Measurements from ENCODE around the gene SLC7A7. TPM values are rescaled to one million over a fixed set of nuclear protein-coding genes. Genes with fewer than 3 reads are reported as not detected.
"Not testable (repeated sequence)": the region's sequence is repeated elsewhere in the genome, so short reads cannot be mapped to it uniquely, and the experiment has no call there.

Gene SLC7A7
- polyA plus RNA-seq, 10 donors, result 19.5 to 31.4 (median 25.9) TPM

DNA sequence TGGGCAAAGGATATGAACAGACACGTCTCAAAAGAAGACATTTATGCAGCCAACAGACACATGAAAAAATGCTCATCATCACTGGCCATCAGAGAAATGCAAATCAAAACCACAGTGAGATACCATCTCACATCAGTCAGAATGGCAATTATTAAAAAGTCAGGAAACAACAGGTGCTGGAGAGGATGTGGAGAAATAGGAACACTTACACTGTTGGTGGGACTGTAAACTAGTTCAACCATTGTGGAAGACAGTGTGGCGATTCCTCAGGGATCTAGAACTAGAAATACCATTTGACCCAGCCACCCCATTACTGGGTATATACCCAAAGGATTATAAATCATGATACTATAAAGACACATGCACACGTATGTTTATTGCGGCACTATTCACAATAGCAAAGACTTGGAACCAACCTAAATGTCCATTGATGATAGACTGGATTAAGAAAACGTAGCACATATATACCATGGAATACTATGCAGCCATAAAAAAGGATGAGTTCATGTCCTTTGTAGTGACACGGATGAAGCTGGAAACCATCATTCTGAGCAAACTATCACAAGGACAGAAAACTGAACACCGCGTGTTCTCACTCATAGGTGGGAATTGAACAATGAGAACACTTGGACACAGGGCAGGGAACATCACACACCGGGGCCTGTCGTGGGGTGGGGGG is 57.1 kb downstream of the SLC7A7 start:
- not testable (repeated sequence) for DNase-seq

DNA sequence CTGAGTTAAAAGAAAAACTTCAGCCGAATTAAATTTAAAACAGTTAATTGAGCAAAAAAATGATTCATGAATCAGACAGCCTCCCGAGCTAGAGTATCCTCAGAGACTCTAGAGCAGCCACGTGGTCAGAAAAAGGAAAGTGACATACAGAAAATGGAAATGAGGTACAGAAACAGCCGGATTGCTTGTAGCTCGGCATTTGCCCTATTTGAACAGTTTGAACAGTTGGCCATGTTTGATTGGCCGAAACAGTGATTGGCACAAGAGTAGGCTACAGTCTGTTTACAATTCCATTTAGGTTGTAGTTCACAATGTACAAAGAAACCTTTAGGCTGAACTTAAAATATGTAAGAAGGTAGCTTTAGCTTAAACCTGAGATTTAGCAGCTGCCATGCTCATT is 61.6 kb downstream of the SLC7A7 start:
- DNase-seq, result no peak

DNA sequence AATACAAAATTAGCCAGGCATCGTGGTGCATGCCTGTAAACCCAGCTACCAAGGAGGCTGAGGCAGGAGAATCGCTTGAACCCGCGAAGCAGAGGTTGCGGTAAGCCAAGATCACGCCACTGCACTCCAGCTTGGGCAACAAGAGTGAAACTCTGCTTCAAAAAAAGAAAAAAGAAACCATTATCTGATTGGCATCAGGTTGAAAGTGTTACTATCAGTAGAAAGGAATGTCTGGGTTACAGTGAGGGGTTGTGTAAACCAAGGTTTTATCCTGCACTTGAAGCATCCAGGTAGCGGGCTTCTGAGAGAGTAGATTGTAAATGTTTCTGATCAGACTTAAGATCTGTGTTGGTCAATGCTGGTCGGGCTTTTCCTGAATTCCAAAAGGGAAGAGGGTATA is 62.8 kb downstream of the SLC7A7 start:
- DNase-seq, result no peak

DNA sequence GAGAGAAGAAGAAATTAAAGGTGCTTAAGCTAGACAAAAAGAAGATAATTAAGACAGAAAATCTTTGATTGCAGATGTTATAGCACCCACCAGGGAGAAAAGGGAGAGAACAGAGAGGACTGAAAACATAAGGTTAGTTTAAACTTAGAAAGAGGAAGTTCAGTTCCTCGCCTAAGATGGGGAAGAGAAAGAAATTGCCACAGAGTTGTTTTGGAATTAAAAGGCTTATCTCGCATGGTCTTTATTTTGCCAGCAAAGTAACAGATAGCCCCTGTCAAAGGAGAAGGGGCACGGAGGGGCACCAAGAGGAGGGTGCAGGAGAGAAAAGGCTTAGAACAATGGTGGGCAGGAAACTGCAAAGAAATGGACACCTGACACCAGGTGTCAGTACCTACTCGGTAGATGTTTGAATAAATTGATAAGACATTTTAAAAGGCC is 66.6 kb downstream of the SLC7A7 start:
- DNase-seq, result no peak

DNA sequence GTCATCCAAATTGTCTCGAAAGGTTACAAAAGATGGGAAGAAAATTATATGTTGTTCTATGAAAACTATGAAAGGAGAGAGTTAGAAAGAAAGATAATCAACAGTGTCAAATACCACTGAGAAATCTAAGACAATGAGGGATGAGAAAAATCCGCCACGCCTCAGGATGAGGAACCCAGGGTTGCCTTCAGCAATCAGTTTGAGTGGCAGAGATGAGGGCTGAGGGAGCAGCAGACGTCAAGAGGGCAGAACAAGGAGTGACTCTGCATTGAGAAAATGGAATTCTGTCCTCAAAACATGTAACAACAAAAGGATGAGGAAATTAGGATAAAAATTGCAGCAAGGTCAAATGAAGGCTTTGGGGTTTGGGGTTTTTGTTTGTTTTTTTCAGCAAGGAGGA is 67.0 kb downstream of the SLC7A7 start:
- no peak for DNase-seq

DNA sequence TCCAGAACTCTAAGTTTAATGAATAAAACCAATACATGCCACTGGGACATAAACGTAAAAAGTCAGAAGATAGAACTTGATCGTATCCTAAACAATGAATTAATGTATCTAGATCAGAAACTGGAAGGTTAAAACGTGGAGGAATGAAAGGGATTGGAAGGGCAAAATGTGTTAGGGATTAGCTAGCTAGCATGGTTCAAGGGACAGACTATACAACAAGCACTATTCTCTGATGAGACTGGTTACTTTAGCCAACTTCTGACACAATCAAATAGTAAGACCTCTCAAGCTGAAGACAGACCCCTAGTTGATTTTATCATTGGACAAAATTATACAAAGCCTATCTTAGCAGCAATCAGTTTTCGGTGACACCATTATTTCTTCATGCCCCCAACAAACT is 67.5 kb downstream of the SLC7A7 start:
- DNase-seq, result no peak

DNA sequence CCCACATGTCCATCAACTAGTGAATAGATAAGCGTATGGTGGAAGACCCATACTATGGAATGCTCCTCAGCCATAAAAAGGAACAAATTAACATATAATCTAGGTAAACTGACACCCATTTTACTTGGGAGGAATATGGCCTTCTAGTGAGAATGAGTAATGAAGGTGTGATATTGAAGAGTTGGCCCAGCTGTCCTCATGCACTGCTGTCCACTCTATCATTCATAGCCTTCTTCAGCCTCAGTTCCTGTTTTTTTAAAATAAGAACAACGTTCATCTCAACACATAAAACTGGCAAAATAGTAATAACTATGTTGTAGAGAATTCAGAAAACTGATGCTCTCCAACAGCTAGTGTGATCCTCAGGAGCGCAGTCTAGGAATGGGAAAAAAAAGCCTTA is 75.2 kb downstream of the SLC7A7 start:
- no peak for DNase-seq

DNA sequence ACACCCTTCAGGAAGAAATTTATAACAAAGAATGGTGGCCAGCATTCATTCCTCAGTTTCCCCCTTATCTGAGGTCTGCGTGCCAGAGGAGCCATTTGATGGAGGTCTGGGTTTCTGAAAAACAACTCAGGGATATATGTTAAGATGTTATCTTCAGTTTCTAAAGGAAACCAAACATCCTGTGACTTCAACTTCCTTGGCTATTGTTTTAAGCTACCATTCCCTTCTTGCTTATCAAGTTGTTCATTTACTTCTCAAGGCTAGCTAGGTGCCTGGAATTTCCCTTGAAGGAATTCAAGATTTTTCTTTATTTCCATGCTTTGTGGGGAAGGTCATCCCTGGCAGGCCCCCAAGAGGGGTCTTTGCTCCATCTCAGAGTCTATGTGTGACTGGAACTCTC is 75.8 kb downstream of the SLC7A7 start:
- no peak for DNase-seq

DNA sequence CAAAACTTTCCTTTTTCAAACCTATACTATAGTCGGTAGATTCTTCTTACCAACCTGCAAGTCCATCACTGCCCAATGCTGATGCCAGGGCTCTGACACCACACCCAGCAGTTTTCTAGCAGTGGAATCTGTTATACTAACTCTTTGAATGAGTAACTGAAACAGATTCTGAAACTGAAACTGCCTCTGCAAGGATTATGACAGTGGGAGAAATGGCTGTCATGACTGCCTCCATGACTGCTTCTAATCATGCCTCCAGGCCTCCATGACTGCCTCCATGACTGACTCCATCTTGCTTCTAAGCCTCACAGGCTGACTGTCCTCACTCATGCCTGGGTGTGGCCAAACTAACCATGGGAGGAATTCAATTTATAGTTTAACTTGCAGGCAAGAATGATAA is 78.2 kb downstream of the SLC7A7 start:
- no peak for DNase-seq

DNA sequence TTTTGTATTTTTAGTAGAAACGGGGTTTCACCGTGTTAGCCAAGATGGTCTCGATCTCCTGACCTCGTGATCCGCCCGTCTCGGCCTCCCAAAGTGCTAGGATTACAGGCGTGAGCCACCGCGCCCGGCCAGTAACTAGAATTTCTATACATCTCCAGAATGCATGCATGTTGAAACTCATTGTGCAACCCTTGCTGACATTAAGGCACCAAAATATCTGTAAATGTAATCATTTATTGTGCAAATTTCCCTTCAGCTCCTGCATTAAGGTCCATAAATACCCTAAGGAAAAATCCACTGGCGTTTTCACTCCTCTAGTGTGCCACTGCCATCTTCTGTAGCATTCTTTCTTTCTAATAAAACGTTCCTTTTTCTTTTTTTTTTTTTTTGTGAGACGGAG is 78.9 kb downstream of the SLC7A7 start:
- not testable (repeated sequence) for DNase-seq

DNA sequence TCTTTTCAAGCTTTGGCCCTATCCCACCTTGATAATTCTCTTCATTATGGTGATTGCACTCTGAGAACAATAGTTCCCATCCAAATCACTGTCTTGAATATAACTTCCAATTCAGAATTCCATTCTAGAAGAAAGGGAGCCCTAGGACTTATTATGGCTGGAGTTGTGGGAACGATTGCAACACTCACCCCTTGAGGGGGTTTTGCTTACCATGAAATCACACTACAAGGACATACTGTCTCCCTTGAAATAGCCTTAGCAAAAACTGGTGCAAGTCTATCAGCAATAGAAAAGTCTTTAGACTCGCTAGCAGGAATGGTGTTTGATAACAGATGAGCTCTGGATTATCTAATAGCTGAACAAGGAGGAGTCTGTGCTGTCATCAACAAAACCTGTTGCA is 80.1 kb downstream of the SLC7A7 start:
- DNase-seq, result no peak

DNA sequence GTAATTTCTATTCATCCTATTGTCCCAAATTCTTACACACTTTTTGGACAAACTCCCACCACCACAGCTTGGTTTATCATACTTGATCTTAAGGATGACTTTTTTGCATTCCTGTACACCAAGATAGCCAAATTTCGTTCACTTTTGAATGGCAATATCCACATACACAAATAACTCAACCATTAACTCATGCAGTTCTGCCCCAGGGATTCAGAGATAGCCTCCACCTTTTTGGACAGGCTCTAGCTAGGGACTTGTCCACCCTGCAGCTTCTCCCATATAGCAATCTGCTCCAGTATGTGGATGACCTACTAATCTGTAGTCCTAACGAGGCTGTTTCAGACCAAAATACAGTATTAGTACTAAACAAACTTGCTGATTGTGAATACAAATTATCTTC is 81.4 kb downstream of the SLC7A7 start:
- no peak for DNase-seq

DNA sequence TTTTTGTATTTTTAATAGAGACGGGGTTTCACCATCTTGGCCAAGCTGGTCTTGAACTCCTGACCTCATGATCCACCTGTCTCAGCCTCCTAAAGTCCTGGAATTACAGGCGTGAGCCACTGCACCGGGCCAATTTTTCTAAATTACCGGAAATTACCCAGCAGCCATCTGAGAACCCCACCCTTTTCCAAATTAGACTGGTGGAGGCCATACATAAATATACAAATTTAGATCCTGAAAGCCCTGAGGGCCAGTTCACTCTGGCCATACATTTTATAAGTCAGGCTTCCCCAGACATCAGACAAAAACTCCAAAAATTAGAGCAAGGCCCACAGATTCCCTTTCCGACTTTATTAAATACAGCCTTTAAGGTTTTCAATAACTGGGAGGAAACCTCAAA is 83.2 kb downstream of the SLC7A7 start:
- DNase-seq, result not testable (repeated sequence)

DNA sequence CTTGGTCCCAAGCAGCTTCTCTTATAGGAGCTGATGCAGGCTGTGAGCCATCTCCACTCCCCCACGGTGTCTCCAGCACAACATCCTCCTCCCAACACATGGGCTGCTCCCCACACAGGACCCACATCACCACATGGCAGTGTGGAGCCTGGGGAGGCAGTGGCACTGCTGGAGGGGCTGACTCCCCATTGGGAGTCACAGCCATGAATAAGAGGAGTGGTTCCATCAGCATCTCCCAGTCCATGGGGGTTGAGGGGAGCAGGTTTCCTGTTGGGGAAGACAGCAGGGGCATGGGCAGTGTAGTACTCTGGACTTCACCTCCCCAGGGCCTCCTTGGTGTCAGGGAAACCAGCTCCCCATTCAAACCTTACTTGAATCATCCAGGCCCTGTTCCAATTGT is 89.2 kb downstream of the SLC7A7 start:
- DNase-seq, result no peak

DNA sequence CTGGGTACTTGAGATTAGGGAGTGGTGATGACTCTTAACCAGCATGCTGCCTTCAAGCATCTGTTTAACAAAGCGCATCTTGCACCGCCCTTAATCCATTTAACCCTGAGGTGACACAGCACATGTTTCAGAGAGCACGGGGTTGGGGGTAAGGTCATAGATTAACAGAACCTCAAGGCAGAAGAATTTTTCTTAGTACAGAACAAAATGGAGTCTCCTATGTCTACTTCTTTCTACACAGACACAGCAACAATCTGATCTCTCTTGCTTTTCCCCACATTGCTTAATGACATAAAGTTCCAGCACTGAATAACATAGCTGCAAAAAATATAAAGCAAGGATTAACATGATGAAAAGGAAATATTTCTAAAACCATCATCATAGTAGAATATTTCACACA is 89.9 kb downstream of the SLC7A7 start:
- DNase-seq, result not testable (repeated sequence)

DNA sequence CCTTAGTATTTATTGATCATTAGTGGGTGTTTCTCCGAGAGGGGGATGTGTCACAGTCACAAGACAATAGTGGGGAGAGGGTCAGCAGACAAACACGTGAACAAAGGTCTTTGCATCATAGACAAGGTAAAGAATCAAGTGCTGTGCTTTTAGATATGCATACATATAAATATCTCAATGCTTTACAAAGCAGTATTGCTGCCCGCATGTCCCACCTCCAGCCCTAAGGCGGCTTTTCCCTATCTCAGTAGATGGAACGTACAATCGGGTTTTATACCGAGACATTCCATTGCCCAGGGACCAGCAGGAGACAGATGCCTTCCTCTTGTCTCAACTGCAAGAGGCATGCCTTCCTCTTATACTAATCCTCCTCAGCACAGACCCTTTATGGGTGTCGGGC is 90.4 kb downstream of the SLC7A7 start:
- not testable (repeated sequence) for DNase-seq

DNA sequence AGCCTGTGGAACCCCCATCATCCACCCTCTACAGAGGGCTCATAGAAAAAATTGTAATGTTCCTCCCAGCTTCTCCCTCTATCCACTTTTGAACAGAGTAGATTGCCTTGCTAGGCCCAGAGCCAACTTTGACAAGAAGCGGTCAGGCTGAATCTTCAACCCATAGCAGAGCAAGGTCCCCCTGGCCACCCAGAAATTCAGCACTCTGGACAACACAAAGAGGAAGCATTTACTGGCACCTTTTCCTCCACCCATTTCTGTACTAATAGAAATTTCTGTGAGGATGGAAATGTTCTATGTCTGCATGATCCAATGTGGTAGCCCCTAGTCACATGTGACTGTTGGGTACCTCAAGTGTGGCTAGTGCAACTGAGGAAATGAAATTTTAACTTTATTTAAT is 91.4 kb downstream of the SLC7A7 start:
- no peak for DNase-seq

Other genes with a start within 250 kb of the SLC7A7 start
- gene DAD1, start 226.2 kb downstream of the SLC7A7 start, polyA plus RNA-seq (ENCODE audit: insufficient read length in 10 of 10), result 100 to 1,000 TPM; 119 to 178 (median 145) TPM
- gene ABHD4, start 217.1 kb downstream of the SLC7A7 start, polyA plus RNA-seq (ENCODE audit: insufficient read length in 10 of 10), result 10 to 100 TPM; 11.0 to 20.1 (median 14.0) TPM
- under 1 TPM; 0.07 to 0.22 (median 0.10) TPM for gene OR6J1, start 171.1 kb downstream of the SLC7A7 start, polyA plus RNA-seq (ENCODE audit: insufficient read length in 10 of 10)
- 100 to 1,000 TPM; 164 to 260 (median 214) TPM for gene OXA1L, start 48.7 kb downstream of the SLC7A7 start, polyA plus RNA-seq (ENCODE audit: insufficient read length in 10 of 10)
- 10 to 100 TPM; 52.4 to 74.3 (median 64.1) TPM for gene MRPL52, start 14.5 kb upstream of the SLC7A7 start, polyA plus RNA-seq (ENCODE audit: insufficient read length in 10 of 10)
- 100 to 1,000 TPM; 138 to 238 (median 186) TPM for gene MMP14, start 21.1 kb upstream of the SLC7A7 start, polyA plus RNA-seq (ENCODE audit: insufficient read length in 10 of 10)
- gene LRP10, start 56.3 kb upstream of the SLC7A7 start, polyA plus RNA-seq (ENCODE audit: insufficient read length in 10 of 10), result 10 to 100 TPM; 31.1 to 47.0 (median 41.9) TPM
- gene REM2, start 67.8 kb upstream of the SLC7A7 start, polyA plus RNA-seq (ENCODE audit: insufficient read length in 10 of 10), result under 1 TPM in 8 of 10 donors, not detected in 2; 0.09 to 0.16 (median 0.13) TPM
- gene RBM23, start 103.7 kb upstream of the SLC7A7 start, polyA plus RNA-seq (ENCODE audit: insufficient read length in 10 of 10), result 10 to 100 TPM; 49.2 to 64.7 (median 54.2) TPM
- 10 to 100 TPM; 50.8 to 88.7 (median 68.7) TPM for gene PRMT5, start 113.9 kb upstream of the SLC7A7 start, polyA plus RNA-seq (ENCODE audit: insufficient read length in 10 of 10)
- gene HAUS4, start 141.7 kb upstream of the SLC7A7 start, polyA plus RNA-seq (ENCODE audit: insufficient read length in 10 of 10), result 10 to 100 TPM; 28.3 to 43.9 (median 36.7) TPM
- 10 to 100 TPM; 27.1 to 54.6 (median 41.4) TPM for gene AJUBA, start 167.1 kb upstream of the SLC7A7 start, polyA plus RNA-seq (ENCODE audit: insufficient read length in 10 of 10)
- gene C14orf93, start 194.7 kb upstream of the SLC7A7 start, polyA plus RNA-seq (ENCODE audit: insufficient read length in 10 of 10), result 10 to 100 TPM in 6 of 10 donors, 1 to 10 TPM in 4; 8.4 to 13.8 (median 10.5) TPM
- 100 to 1,000 TPM; 181 to 282 (median 212) TPM for gene PSMB5, start 219.5 kb upstream of the SLC7A7 start, polyA plus RNA-seq (ENCODE audit: insufficient read length in 10 of 10)
- not detected for gene PSMB11, start 226.8 kb upstream of the SLC7A7 start, polyA plus RNA-seq (ENCODE audit: insufficient read length in 10 of 10)
- gene CDH24, start 242.1 kb upstream of the SLC7A7 start, polyA plus RNA-seq (ENCODE audit: insufficient read length in 10 of 10), result 1 to 10 TPM; 2.8 to 5.5 (median 3.8) TPM